ENCODE measurements around the gene PIK3C2G. TPM values are rescaled to one million over a fixed set of nuclear protein-coding genes. Genes with fewer than 3 reads are reported as not detected.

Gene PIK3C2G
- polyA plus RNA-seq, 1 of the 3 experiments (the other 2 are of a cell fraction): 0.02 TPM

- Histone ChIP-seq H2AFZ (ENCODE audit: low read depth) (no peak overlapping the region), H3K79me2 (ENCODE audit: insufficient read depth) (no peaks in the 10 kb centered on the region), H3K9ac (no peak overlapping the region), H3K9me3 (no peaks in the 10 kb centered on the region), H3K4me1 (ENCODE audit: control insufficient read depth in 1 of 2, insufficient read depth in 2 of 2, low read depth in 1 of 2, low read length in 1 of 2) (no peaks in the 10 kb centered on the region; a peak in 1 of 4 replicates), H3F3A (replicated peaks; ENCODE audit: insufficient read depth) (peaks cover 3% of the 10 kb centered on the region), H3K36me3 (replicated peaks in 1 of 2; ENCODE audit: control insufficient read depth in 1 of 2, insufficient read depth in 2 of 2, low read length in 1 of 2) (no peaks in the 10 kb centered on the region), H3K9me2 (no peaks in the 10 kb centered on the region), H4K20me1 (ENCODE audit: insufficient read depth) (no peaks in the 10 kb centered on the region), H3K4me3 (ENCODE audit: low read depth in 2 of 2, low read length in 1 of 2) (no peak overlapping the region), H3K27me3 (ENCODE audit: insufficient read depth) (no peaks in the 10 kb centered on the region), H3K27ac (ENCODE audit: low read depth in 2 of 2, low read length in 1 of 2) (no peak overlapping the region; a peak in 1 of 4 replicates), H3K4me2 (no peak overlapping the region)
- CTCF ChIA-PET: interaction anchor here (5.7 kb wide), 1 partner anchor 73 kb away, joined by 35 read pairs; no protein-coding TSS in a partner anchor
- DNase-seq: no peak
- POLR2A ChIA-PET: no interaction called here
- TF ChIP-seq FOSL2 (IDR thresholded peaks at IDR 0.05; ENCODE audit: borderline replicate concordance, low read depth): no peak
- no peak for TF ChIP-seq FOXJ3 (CRISPR knock-in tag; IDR thresholded peaks at IDR 0.05)
- no peak for TF ChIP-seq REST (IDR thresholded peaks at IDR 0.05; ENCODE audit: low read depth, low read length)
- no peak for TF ChIP-seq MAX (IDR thresholded peaks at IDR 0.05; ENCODE audit: low read depth)
- TF ChIP-seq MEF2A (IDR thresholded peaks at IDR 0.05; ENCODE audit: borderline replicate concordance, low read depth): no peak
- no peak for TF ChIP-seq MXI1 (IDR thresholded peaks at IDR 0.05; ENCODE audit: low read depth, low read length)
These were observed 61.8 kb downstream of the PIK3C2G start for GRCh38 chr12:18323159-18323558.

- Histone ChIP-seq H3K27ac (ENCODE audit: low read depth in 2 of 2, low read length in 1 of 2) (no peak overlapping the region; a peak in 1 of 4 replicates), H3K27me3 (ENCODE audit: insufficient read depth) (no peaks in the 10 kb centered on the region), H3K9ac (no peak overlapping the region), H3K36me3 (replicated peaks in 1 of 2; ENCODE audit: control insufficient read depth in 1 of 2, insufficient read depth in 2 of 2, low read length in 1 of 2) (no peaks in the 10 kb centered on the region), H3F3A (replicated peaks; ENCODE audit: insufficient read depth) (no peaks in the 10 kb centered on the region), H3K79me2 (ENCODE audit: insufficient read depth) (no peaks in the 10 kb centered on the region), H3K9me2 (no peaks in the 10 kb centered on the region), H4K20me1 (ENCODE audit: insufficient read depth) (no peaks in the 10 kb centered on the region), H3K4me1 (ENCODE audit: control insufficient read depth in 1 of 2, insufficient read depth in 2 of 2, low read depth in 1 of 2, low read length in 1 of 2) (no peaks in the 10 kb centered on the region), H3K9me3 (no peaks in the 10 kb centered on the region), H3K4me2 (no peak overlapping the region), H2AFZ (ENCODE audit: low read depth) (no peak overlapping the region), H3K4me3 (ENCODE audit: low read depth in 2 of 2, low read length in 1 of 2) (no peak overlapping the region)
- TF ChIP-seq SMC3 (IDR thresholded peaks at IDR 0.05; ENCODE audit: low read depth, low read length) (no peak), CHD2 (IDR thresholded peaks at IDR 0.05; ENCODE audit: low read length, partially characterized antibody) (no peak), USF1 (IDR thresholded peaks at IDR 0.05; ENCODE audit: borderline replicate concordance, low read depth) (no peak), ELF1 (IDR thresholded peaks at IDR 0.05) (no peak), MAX (IDR thresholded peaks at IDR 0.05; ENCODE audit: low read depth) (no peak), RAD21 (IDR thresholded peaks at IDR 0.05; ENCODE audit: low read length) (no peak), FOXJ3 (CRISPR knock-in tag; IDR thresholded peaks at IDR 0.05) (no peak), SIN3A (IDR thresholded peaks at IDR 0.05; ENCODE audit: borderline replicate concordance, low read depth, low read length) (no peak), EP300 (IDR thresholded peaks at IDR 0.05; ENCODE audit: borderline replicate concordance in 1 of 2, low read depth in 1 of 2, low read length in 1 of 2) (no peak)
- ChIA-PET CTCF (no interaction called here), POLR2A (no interaction called here)
- WGBS (ENCODE audit: low lambda C conversion rate): 9% methylated on average over 2 of the region's 2 CpGs
- no peak for DNase-seq
These were observed 65.7 kb downstream of the PIK3C2G start for GRCh38 chr12:18327036-18327435.

All from SK-N-SH (cell line).